ENCODE data around the gene DTNBP1.

The DTNBP1 gene

DNA sequence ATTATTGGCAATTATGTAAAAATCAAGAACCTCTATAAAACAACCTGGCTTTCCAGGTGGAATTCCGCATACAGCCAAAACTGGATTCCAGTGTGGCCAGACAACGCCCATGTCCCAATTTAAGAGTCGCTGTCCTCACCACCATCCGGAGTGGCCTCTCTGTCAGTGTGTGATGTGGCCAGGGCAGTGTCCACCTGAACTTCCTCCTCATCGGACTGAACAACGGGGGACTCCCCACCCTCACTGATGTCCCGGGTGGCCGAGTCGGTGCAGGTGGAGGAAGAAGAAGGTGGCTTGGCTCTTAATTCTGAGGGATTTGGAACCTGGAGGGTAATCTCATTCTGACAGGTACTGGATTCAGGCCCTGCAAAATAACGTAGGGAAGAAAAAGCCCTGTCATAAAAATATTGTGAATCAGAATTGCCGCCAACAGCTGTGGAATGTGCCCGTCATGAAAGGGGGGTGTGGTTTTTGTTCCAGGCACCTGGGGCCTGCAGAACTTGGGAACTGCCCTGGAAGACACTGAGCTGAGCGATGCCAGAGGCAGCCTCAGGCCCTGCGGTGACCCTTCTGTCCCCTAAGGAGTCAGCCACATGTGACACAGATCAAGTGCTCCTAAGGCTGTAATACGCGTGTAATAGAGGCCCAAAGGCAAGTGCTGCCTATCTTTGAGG, 139.8 kb downstream of the DTNBP1 start:
- Histone ChIP-seq H3K9me3 (ENCODE audit: insufficient read depth, low read depth, low read length) (peaks cover 38% of the 10 kb centered on the region), H3K4me1 (ENCODE audit: insufficient read depth, low read length) (no peaks in the 10 kb centered on the region), H3K4me3 (ENCODE audit: low read length) (no peak overlapping the region), H3K27me3 (ENCODE audit: insufficient read depth, low read length) (no peaks in the 10 kb centered on the region), H3K9ac (ENCODE audit: low read depth, low read length) (no peak overlapping the region), H3K36me3 (ENCODE audit: insufficient read depth, low read depth, low read length) (peaks cover 70% of the 10 kb centered on the region), H3K27ac (ENCODE audit: low read length) (no peak overlapping the region)

DNA sequence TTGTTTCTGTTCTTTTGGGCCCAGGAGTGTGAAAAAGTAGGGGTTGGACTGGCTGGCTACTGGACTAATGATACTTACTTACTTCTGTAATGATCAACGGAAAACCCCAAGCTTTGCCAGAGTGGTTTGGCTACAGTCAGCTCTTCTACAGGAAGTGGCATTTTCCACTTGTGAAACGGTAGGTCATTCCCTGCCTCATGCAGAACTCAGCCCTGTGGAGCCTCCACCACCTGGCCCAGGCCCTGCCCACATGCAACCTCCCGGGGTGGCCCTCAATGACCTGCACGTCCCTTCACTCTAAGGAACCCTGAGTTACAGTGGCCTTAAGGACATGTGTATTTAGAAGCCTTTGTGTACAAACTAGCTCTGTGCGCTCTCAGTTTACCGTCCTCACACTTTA, 140.4 kb downstream of the DTNBP1 start:
- H3K9ac ChIP-seq (ENCODE audit: low read depth, low read length), result no peak overlapping the region
- H3K27me3 ChIP-seq (ENCODE audit: insufficient read depth, low read length), result no peaks in the 10 kb centered on the region
- peaks cover 76% of the 10 kb centered on the region for H3K36me3 ChIP-seq (ENCODE audit: insufficient read depth, low read depth, low read length)
- peaks cover 35% of the 10 kb centered on the region for H3K9me3 ChIP-seq (ENCODE audit: insufficient read depth, low read depth, low read length)
- H3K4me3 ChIP-seq (ENCODE audit: low read length), result no peak overlapping the region
- H3K27ac ChIP-seq (ENCODE audit: low read length), result no peak overlapping the region
- H3K4me1 ChIP-seq (ENCODE audit: insufficient read depth, low read length), result no peaks in the 10 kb centered on the region

DNA sequence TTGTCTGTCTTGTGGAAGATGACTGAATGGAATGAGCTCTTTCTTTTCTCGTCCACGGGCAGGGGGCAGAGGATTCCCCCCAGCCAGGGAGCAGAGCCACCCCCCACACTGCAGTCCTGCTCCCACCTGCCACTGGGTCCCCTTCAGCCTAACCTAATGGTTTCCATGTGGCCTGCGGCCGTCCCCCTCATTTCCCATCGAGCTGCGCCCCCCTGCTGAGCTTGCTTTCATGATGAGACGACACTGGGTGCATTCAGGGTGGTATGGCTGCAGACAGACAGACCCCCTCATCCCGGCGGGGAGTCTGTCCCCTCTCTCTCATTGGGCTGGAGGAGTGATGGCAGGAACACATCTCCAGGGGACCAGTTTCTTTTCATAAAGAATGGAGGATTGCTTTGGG, 140.8 kb downstream of the DTNBP1 start:
- Histone ChIP-seq H3K27me3 (ENCODE audit: insufficient read depth, low read length) (no peaks in the 10 kb centered on the region), H3K4me1 (ENCODE audit: insufficient read depth, low read length) (no peaks in the 10 kb centered on the region), H3K27ac (ENCODE audit: low read length) (no peak overlapping the region), H3K36me3 (ENCODE audit: insufficient read depth, low read depth, low read length) (peaks cover 80% of the 10 kb centered on the region), H3K9me3 (ENCODE audit: insufficient read depth, low read depth, low read length) (peaks cover 35% of the 10 kb centered on the region), H3K4me3 (ENCODE audit: low read length) (no peak overlapping the region), H3K9ac (ENCODE audit: low read depth, low read length) (no peak overlapping the region)

DNA sequence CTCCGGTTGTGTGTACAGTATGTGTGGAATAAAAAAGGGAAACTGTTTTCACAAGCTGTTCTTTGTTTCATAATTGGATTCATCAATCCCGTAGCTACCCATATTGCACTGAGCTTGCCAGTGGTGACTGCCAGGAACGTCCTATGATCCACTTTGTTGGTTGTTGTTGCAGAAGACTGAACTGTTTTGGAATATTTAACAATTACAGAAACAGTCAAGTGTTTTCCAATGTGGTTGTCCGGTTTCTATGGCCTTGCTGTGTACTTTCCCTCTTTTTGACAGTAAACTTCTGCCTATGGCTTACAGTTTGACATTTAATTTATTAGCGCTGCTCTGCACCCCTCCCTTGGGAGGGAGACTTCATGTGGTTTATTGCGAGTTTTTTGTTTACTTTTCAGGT, 141.2 kb downstream of the DTNBP1 start:
- Histone ChIP-seq H3K9ac (ENCODE audit: low read depth, low read length) (no peak overlapping the region), H3K9me3 (ENCODE audit: insufficient read depth, low read depth, low read length) (peaks cover 35% of the 10 kb centered on the region), H3K36me3 (ENCODE audit: insufficient read depth, low read depth, low read length) (peaks cover 84% of the 10 kb centered on the region), H3K4me3 (ENCODE audit: low read length) (no peak overlapping the region), H3K27me3 (ENCODE audit: insufficient read depth, low read length) (no peaks in the 10 kb centered on the region), H3K4me1 (ENCODE audit: insufficient read depth, low read length) (no peaks in the 10 kb centered on the region), H3K27ac (ENCODE audit: low read length) (no peak overlapping the region)

DNA sequence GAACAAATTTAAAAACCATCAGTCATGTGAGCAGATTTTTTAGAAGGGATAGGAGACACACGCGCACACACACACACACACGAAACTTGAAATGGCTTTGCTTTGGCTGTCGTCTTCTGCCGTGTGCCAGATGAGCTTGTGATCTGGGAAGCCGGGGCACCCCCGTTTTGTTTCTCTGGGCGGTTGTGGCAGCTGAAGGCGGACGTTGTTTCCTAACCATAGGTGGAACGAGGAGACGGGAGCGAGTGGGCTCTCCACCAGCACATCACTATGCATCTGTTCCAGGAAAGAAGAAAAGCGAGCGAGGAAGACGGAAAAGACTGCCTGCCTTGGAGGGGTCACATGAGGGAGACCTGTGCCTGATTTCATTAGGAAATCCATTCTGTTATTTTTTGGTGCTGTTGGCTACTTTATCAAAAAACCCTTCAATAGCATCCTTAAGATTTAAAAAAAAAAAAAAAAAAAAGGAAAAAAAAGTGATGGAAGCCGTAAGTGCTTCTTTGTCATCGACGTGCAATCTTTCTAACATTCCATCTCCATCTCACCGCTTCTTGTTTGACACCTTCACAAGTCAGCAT, 142.1 kb downstream of the DTNBP1 start:
- Histone ChIP-seq H3K9me3 (ENCODE audit: insufficient read depth, low read depth, low read length) (peaks cover 26% of the 10 kb centered on the region), H3K4me1 (ENCODE audit: insufficient read depth, low read length) (no peaks in the 10 kb centered on the region), H3K9ac (ENCODE audit: low read depth, low read length) (no peak overlapping the region), H3K27me3 (ENCODE audit: insufficient read depth, low read length) (no peaks in the 10 kb centered on the region), H3K4me3 (ENCODE audit: low read length) (no peak overlapping the region), H3K36me3 (ENCODE audit: insufficient read depth, low read depth, low read length) (peaks cover 93% of the 10 kb centered on the region), H3K27ac (ENCODE audit: low read length) (no peak overlapping the region)

DNA sequence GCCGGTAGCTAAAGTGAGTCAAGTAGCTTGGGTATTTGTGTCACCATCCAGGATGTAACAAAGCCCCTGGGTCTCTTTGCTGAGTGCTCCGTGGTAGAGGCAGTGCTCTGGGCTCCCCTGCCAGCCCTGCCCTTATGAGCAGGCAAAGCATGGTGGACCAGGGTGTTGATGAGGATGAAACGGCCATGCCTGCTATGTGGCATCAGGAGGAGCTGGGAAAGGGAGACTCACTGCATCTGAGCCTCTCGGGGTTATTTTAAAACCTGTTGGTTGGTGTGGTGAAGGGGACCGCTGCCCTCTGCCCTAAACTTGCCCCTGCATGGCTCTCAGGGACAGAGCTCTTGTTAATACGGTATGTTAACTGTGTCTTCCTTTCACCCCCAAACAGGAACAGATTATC, 143.1 kb downstream of the DTNBP1 start:
- H3K9ac ChIP-seq (ENCODE audit: low read depth, low read length), result no peak overlapping the region
- peaks cover 100% of the 10 kb centered on the region for H3K36me3 ChIP-seq (ENCODE audit: insufficient read depth, low read depth, low read length)
- H3K4me3 ChIP-seq (ENCODE audit: low read length), result no peak overlapping the region
- H3K4me1 ChIP-seq (ENCODE audit: insufficient read depth, low read length), result no peaks in the 10 kb centered on the region
- peaks cover 16% of the 10 kb centered on the region for H3K9me3 ChIP-seq (ENCODE audit: insufficient read depth, low read depth, low read length)
- H3K27ac ChIP-seq (ENCODE audit: low read length), result no peak overlapping the region
- H3K27me3 ChIP-seq (ENCODE audit: insufficient read depth, low read length), result no peaks in the 10 kb centered on the region

DNA sequence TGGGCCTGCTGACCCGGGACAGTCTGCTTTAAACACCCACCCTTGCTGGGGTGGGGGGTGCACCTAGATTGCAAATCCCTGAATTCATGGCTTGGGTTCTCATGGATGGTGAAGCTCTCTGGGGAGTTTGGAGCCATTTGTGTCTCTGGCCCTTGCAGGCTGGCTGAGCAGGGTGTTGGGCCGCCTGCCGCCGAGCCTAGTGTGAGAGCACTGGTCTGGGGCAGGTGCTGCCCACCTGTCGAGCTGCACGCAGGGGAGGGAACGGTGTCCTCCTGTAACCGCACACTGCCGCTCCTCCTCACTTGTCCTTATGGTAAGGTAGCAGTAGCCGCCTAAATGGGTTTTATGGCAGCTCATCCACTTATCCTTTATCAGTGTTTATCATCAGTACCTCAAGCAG, 143.9 kb downstream of the DTNBP1 start:
- Histone ChIP-seq H3K4me1 (ENCODE audit: insufficient read depth, low read length) (no peaks in the 10 kb centered on the region), H3K36me3 (ENCODE audit: insufficient read depth, low read depth, low read length) (peaks cover 100% of the 10 kb centered on the region), H3K9ac (ENCODE audit: low read depth, low read length) (no peak overlapping the region)

DNA sequence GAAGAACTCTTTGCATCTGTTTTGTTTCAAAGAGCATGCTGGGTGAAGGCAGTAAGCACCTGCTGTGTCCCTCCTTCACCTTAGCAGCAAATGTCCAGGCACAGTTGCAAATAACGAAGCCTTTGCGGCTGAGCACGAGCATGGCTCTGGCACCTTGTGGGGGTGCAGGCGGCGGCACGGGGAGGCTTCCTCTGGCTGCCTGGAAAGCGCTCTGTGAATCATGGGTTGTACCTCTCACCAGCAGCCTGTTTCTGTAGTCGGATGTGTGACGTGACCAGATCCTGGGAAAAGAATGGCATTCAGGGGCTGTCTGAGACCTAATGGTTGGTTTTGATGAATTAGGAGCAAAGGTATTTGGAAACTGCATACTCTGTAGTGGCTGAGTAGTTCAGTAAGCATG, 144.8 kb downstream of the DTNBP1 start:
- H3K4me3 ChIP-seq (ENCODE audit: low read length), result no peak overlapping the region
- no peak overlapping the region for H3K27ac ChIP-seq (ENCODE audit: low read length)
- peaks cover 100% of the 10 kb centered on the region for H3K36me3 ChIP-seq (ENCODE audit: insufficient read depth, low read depth, low read length)
- no peaks in the 10 kb centered on the region for H3K4me1 ChIP-seq (ENCODE audit: insufficient read depth, low read length)
- H3K9me3 ChIP-seq (ENCODE audit: insufficient read depth, low read depth, low read length), result peaks cover 2% of the 10 kb centered on the region; the same call in 1 of the 2 replicates
- no peak overlapping the region for H3K9ac ChIP-seq (ENCODE audit: low read depth, low read length)
- H3K27me3 ChIP-seq (ENCODE audit: insufficient read depth, low read length), result no peaks in the 10 kb centered on the region

More for the DNA sequence above, 143.9 kb downstream of the DTNBP1 start:
- Histone ChIP-seq H3K9me3 (ENCODE audit: insufficient read depth, low read depth, low read length) (peaks cover 8% of the 10 kb centered on the region), H3K4me3 (ENCODE audit: low read length) (no peak overlapping the region), H3K27me3 (ENCODE audit: insufficient read depth, low read length) (no peaks in the 10 kb centered on the region), H3K27ac (ENCODE audit: low read length) (no peak overlapping the region)

DNA sequence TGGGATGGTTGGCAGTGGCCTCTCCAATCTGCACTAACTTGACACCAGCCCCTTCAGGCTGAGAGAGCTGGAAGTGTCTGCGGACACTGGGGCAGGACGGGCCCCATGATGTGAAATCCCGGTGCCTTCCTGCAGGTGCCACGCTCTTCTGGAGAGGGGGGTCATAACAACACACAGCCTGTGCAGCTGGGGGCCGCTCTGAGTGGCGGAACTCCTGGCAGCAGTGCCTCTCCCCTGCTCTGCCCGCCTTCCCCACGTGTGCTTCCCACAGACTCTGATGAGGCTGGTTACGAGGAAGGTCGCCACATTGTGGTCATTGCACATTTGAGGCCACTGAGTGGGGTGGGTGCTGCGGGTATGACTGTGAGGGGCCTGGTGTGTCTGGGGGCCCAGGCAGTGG, 145.2 kb downstream of the DTNBP1 start:
- H3K27ac ChIP-seq (ENCODE audit: low read length), result no peak overlapping the region
- no peaks in the 10 kb centered on the region for H3K27me3 ChIP-seq (ENCODE audit: insufficient read depth, low read length)
- no peak overlapping the region for H3K9ac ChIP-seq (ENCODE audit: low read depth, low read length)
- H3K4me3 ChIP-seq (ENCODE audit: low read length), result no peak overlapping the region
- no peaks in the 10 kb centered on the region for H3K4me1 ChIP-seq (ENCODE audit: insufficient read depth, low read length)
- H3K36me3 ChIP-seq (ENCODE audit: insufficient read depth, low read depth, low read length), result peaks cover 100% of the 10 kb centered on the region
- H3K9me3 ChIP-seq (ENCODE audit: insufficient read depth, low read depth, low read length), result no peaks in the 10 kb centered on the region

DNA sequence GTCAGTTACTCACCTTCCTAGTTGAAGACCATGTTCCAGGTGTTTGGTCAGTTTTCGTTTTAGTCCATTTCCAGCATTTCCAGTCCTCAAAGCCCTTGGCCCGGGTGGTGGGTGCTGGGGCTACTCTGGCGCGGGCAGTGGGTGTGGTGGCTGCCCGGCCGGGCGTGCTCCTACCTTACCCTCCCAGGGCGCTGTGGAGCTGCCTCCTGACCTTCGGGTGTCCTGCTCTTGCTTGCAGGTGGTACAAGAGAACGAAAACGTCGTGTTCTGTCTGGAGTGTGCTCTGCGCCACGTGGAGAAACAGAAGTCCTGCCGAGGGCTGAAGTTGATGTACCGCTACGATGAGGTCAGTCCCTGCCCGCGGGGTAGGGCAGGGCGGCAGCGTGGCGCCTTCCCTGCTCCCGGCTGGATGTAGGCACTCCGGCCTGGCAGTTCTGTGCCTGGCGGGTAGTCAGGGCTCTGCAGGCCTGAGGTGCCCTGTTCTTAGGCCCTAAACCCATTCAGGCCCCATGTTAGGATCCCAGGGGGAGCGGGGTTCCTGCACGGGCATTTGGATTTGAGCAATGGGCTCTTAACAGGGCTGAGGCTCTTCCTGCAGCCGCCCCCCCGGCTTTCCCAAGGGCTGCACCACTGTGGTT, 145.8 kb downstream of the DTNBP1 start:
- no peak overlapping the region for H3K27ac ChIP-seq (ENCODE audit: low read length)
- no peaks in the 10 kb centered on the region for H3K27me3 ChIP-seq (ENCODE audit: insufficient read depth, low read length)
- H3K36me3 ChIP-seq (ENCODE audit: insufficient read depth, low read depth, low read length), result peaks cover 100% of the 10 kb centered on the region
- H3K9me3 ChIP-seq (ENCODE audit: insufficient read depth, low read depth, low read length), result no peaks in the 10 kb centered on the region
- H3K4me1 ChIP-seq (ENCODE audit: insufficient read depth, low read length), result no peaks in the 10 kb centered on the region
- no peak overlapping the region for H3K4me3 ChIP-seq (ENCODE audit: low read length)
- no peak overlapping the region for H3K9ac ChIP-seq (ENCODE audit: low read depth, low read length)

DNA sequence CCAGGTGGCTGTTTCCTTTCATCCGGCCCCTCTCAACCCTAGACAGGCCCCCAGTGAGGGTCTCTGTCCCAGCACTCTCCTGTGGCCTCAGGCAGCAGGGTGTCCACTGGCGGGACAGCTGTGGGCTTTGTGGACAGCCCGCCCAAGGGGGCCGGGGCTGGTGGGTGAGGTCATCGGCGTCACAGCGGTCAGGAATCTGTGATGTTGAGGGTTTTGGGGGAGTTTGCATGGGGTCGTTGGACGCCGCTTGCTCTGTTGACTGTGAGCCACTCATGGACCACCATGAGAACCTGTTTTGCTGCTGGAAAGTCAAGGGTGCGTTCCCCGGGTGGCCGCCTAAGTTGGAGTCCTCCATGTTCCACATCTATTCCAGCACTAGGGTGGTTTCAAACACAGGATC, 146.4 kb downstream of the DTNBP1 start:
- Histone ChIP-seq H3K4me3 (ENCODE audit: low read length) (no peak overlapping the region), H3K4me1 (ENCODE audit: insufficient read depth, low read length) (no peaks in the 10 kb centered on the region), H3K36me3 (ENCODE audit: insufficient read depth, low read depth, low read length) (peaks cover 100% of the 10 kb centered on the region), H3K9ac (ENCODE audit: low read depth, low read length) (no peak overlapping the region), H3K27ac (ENCODE audit: low read length) (no peak overlapping the region), H3K27me3 (ENCODE audit: insufficient read depth, low read length) (no peaks in the 10 kb centered on the region), H3K9me3 (ENCODE audit: insufficient read depth, low read depth, low read length) (no peaks in the 10 kb centered on the region)

All from iPS-20b (cell line).